ENCODE measurements around the gene CRADD. TPM values are rescaled to one million over a fixed set of nuclear protein-coding genes. Genes with fewer than 3 reads are reported as not detected.

CRADD gene
- total and polyA plus RNA-seq, 2 of the 4 experiments (the other 2 are of a cell fraction), result 11.1 to 14.0 TPM

DNA sequence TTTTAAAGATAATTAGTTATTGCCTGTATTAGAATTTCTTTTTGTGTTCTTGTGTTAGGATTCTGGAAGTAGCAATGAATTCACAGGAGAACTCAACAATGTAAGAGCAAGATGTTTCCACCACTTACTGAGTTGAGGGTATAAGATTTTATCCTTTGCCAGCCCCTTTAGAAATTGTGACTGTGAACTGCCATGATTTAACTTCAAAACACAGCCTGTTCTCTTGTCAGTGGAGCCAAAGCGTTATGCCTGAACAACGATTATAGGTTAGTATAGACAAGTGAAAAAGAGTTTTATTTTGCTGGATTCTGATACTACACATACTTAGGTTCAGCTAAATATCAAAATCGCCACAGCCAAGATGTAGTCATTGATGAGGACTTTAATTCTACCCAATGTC is 101.6 kb downstream of the CRADD start:
- peak overlapping the region; percentile 73 for H4K91ac ChIP-seq (ENCODE audit: insufficient read depth, low read depth, low read length)
- no peaks in the 10 kb centered on the region for H4K20me1 ChIP-seq (ENCODE audit: insufficient read depth, low read length)
- H2BK20ac ChIP-seq (ENCODE audit: low read depth, low read length), result peak overlapping the region; percentile 90
- dilution Hi-C loops (cut with HindIII; ENCODE audit: low sequenced_read_pairs, unreplicated experiment) (no loop called here), in situ Hi-C loops (cut with MboI; ENCODE audit: low sequenced_read_pairs) (no loop called here), intact Hi-C loops (cut with micrococcal nuclease) (loop anchor here (5.0 kb wide), 1 partner anchor 34 kb away; no protein-coding TSS in a partner anchor)
- H3K9me3 ChIP-seq (ENCODE audit: control insufficient read depth, insufficient read depth, low read length), result no peaks in the 10 kb centered on the region
- peak overlapping the region; percentile 55 for H3K14ac ChIP-seq (replicated peaks; ENCODE audit: low read depth, low read length)
- no peak for TF ChIP-seq CEBPB (IDR thresholded peaks at IDR 0.05; ENCODE audit: low read depth, low read length)
- TF ChIP-seq SMC3 (IDR thresholded peaks at IDR 0.05; ENCODE audit: low read depth, low read length), result no peak
- TF ChIP-seq NFE2L2 (IDR thresholded peaks at IDR 0.05; ENCODE audit: low read depth, low read length), result no peak
- no peak overlapping the region for H2AK9ac ChIP-seq (replicated peaks; ENCODE audit: low read depth, low read length, poor library complexity)
- DNase-seq (no peak), ATAC-seq (ENCODE audit: low read depth) (no peak)
- peak overlapping the region; percentile 100 for H2BK5ac ChIP-seq (ENCODE audit: low read depth, low read length, poor library complexity, severe bottlenecking)
- WGBS, 2 experiments (ENCODE audit: extremely low coverage in 2 of 2, insufficient read length in 1 of 2), result no CpG with 5 or more reads among the region's 3 CpGs
- H3K27ac ChIP-seq (ENCODE audit: insufficient read depth, low read length), result peak overlapping the region; percentile 57
- peak overlapping the region; percentile 99 for H3K18ac ChIP-seq (ENCODE audit: low read depth, low read length)
- peak overlapping the region; percentile 47; the same call in 1 of the 2 replicates for H3K9ac ChIP-seq (ENCODE audit: low read depth, low read length)
- BruUV-seq (replicated peaks), result no TSS peak
- peak overlapping the region; percentile 38 to 52 for H4K8ac ChIP-seq (ENCODE audit: low read depth in 2 of 2, low read length in 2 of 2)
- peaks cover 14 to 28% of the 10 kb centered on the region in 2 experiments for H3K79me1 ChIP-seq (ENCODE audit: low read depth in 1 of 2, low read length in 2 of 2)
- peaks cover 20% of the 10 kb centered on the region for H3K4me1 ChIP-seq (ENCODE audit: control insufficient read depth, insufficient read depth, low read length)
- H3K23ac ChIP-seq (ENCODE audit: low read depth, low read length), result peak overlapping the region; percentile 52; the same call in 1 of the 2 replicates
- no peaks in the 10 kb centered on the region for H3K27me3 ChIP-seq (ENCODE audit: control insufficient read depth, insufficient read depth, low read length)
- peak overlapping the region; percentile 61 for H3K4me2 ChIP-seq (ENCODE audit: low read depth, low read length)
- POLR2A ChIA-PET (ENCODE audit: unreplicated experiment), result no interaction called here
- H3K56ac ChIP-seq (ENCODE audit: extremely low read depth, insufficient read depth, low read length), result peak overlapping the region; percentile 22; the same call in 1 of the 2 replicates
- H3K4me3 ChIP-seq (ENCODE audit: insufficient read depth, low read depth, low read length), result no peak overlapping the region
- CTCF ChIA-PET, result interaction anchor here (1.6 kb wide), 1 partner anchor 24 kb away, joined by 4 read pairs; no protein-coding TSS in a partner anchor
- peak overlapping the region; percentile 41; the same call in 1 of the 3 replicates for H2BK15ac ChIP-seq (ENCODE audit: low read depth, low read length)
- peak overlapping the region; percentile 80 for H3K4ac ChIP-seq (ENCODE audit: low read depth, low read length)
- H3K9me1 ChIP-seq (ENCODE audit: insufficient read depth, low read length), result peaks cover 9% of the 10 kb centered on the region
- H4K5ac ChIP-seq (ENCODE audit: low read depth, low read length), result peak overlapping the region; percentile 87; the same call in 1 of the 2 replicates
- no peak overlapping the region for H2AFZ ChIP-seq (replicated peaks; ENCODE audit: low read length, poor library complexity)
- H3K36me3 ChIP-seq (ENCODE audit: control insufficient read depth, insufficient read depth, low read length), result no peaks in the 10 kb centered on the region
- H2BK120ac ChIP-seq (ENCODE audit: low read depth, low read length), result peak overlapping the region; percentile 89
- H2AK5ac ChIP-seq (ENCODE audit: low read depth, low read length), result peak overlapping the region; percentile 11; the same call in 1 of the 2 replicates

All from IMR-90 (cell line).